Stimulated activated CD8-positive, alpha-beta memory T cell treated with anti-CD3 and anti-CD28 coated beads, Interleukin-7, amount 100 ng/mL, for 1 hour (primary cell): ENCODE data around the gene SLC7A4.

Source experiments
- DNase-seq, 2 donors: peaks; one replicate each; pipeline ENCODE4 v3.0.0-alpha.2; 2020; ENCODE audit warnings: low read depth in 2 of 2

Gene SLC7A4

DNA sequence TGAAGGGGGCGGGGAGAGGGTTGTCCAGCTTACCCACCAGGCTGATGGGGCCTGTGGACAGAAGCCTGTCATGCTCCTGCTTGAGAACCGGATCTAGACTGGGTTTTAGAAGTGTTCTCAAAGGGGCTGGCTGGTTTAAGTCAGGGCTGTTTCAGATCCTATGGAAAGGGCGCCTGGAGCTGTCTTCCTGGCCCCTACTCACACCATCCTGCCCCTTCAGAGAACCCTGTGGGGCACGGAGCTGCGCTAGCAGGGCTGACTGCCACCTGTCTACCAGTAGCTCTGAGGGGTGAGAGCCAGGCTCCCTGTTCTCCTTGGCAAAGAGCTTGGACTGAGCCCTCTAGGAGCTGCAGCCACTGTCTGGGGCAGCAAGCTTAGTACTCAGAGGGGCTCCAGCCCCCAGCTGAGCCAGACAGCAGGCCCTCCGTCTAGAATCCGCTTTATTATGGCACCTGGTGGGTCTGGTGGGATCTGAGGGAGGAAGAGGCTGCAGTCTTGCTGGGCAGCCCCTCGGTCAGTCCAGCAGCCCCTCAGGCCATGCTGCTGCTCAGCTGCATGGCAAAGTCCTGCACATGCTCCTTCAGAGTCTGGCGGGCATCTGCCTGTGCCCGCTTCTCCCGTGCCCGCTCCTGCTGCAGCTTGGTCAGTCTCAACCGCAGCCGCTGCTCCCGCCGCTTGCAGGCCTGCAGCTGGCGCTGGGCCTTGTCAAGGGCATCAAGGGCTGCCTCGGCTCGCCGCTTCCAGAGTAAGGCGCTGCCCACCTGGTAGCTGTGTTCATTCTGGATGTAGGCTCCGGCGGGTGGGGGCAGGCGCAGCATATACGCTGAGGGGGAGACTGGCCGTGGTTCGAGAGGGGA lies 32.8 kb downstream of the SLC7A4 start:
- no peak for DNase-seq

DNA sequence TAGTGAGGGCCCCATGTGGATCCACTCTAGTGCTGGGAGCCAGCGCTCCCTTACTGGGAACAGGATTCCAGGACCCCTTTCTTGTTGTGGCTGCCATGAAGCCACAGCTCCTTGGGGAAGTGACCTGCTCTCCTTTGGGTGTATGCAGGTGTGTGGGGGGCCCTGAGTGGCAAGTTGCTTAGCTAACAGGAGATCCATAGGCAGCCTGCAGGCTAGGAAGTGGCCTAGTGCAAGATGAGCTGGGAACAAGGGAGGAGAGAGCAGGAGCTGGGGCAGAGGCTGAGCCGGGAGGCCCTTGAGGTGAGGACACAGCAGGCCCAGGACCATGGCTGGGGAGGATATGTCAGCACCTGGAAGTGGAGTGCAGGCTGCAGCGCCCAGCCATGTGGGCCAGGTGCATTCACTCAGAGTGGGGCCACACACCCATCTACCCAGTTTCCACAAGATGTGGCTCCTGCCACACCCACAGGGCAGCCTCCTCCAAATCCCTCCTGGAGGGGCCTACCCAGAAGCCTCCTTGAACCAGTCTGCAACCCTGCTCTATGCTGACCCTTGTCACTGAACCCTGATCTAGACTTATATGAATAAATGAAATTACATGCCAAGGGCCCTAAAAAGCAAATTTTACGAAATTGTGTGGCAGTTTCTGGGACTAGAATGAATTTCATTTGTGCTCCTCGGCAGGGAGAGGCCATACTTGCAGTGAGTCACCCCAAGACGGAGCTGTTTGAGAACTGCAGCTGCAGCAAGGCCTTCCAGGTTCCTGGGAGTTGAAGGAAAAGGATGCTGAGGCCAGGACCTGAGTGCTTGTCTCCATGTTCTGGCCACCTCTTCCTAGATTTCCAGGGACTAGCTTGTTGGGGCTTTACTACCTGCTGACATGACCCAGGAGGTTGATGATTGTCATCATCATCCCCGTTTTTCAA lies 33.7 kb downstream of the SLC7A4 start:
- no peak for DNase-seq

DNA sequence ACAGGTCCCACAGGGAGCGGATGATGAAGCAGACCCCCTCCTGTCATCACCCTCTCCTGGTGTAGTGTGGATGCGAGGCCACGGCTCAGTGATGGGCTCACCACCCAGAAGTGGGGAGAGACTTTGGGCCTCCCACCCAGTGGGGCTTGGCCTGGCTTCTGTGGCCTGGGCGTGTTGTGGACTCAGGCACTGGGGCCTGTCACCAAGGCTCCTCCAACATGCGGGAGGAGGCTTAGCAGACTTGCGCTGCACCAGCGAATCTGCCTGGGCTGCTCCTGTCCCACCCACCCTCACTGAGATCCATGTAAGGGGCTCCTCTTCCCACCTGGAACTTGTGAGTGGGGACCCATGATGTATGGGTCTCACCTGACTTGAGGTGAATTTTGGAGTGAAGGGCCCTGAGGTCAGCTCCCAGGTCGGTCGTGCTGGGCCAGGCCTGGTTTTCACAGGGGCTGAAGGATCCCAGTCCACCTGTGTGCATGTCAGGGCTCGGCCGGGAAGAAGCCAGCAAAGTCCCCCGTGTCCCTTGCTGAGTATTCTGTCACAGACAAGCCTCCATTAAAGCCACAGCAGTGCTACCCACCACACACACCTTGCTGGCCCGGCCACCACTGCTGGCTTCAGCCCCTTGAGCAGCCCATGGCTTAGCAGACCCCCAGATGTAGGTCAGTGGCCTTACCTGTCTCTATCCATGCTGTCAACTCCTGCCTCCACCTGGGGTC lies 34.7 kb downstream of the SLC7A4 start:
- DNase-seq, result no peak

DNA sequence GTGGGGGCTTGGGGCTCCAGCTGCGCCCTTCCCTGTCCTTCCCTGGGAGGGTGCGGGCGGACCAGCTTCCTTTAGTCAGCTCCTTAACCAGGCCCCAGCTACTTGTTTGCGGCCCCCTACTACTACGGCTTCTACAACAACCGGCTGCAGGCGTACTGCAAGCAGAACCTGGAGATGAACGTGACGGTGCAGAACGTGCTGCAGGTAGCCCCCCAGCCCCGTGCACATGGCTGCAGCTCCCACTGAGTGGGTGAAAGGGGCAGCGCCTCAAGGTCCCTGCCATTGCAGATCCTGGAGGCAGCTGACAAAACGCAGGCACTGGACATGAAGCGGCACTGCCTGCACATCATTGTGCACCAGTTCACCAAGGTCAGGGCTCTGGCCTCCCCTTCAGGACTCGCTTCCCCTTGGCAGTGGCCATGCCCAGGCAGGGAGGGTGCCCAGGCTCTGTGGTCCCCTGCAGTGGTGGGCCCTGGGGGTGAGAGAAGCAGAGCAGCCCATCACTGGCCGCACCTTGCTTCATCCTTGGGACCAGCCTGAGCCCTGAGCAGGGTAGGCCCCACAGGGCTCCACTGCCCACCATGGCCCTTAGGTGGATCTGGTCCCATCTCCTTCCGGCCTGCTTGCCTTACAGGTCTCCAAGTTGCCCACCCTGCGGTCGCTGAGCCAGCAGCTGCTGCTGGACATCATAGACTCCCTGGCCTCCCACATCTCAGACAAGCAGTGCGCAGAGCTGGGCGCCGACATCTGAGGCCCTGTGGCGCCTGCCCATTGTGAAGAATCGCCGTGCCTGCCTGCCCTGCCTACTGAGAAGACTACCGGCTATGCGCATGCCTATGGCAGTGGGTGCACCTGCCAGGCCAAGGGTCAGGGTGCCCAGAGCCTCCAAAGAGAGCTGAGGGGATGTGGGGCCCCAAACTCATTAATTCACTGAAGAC lies 35.5 kb downstream of the SLC7A4 start:
- no peak for DNase-seq

DNA sequence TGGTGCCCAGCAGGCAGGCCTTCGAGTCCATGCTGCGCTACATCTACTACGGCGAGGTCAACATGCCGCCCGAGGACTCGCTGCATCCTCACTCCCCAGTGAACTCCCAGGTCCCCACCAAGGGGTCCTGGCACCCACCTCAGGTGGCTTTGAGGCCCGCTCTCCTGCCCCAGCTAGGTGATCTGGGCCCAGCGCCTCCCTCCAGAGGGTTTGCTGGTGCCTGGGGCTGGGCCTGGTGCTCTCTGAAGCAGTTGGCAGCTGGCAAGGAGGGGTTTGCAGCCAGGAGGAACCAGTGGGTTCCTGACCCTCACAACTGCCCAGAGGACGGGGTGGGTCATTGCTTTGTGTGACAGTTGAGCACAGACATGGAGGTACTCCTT lies 36.3 kb downstream of the SLC7A4 start:
- DNase-seq, result no peak

DNA sequence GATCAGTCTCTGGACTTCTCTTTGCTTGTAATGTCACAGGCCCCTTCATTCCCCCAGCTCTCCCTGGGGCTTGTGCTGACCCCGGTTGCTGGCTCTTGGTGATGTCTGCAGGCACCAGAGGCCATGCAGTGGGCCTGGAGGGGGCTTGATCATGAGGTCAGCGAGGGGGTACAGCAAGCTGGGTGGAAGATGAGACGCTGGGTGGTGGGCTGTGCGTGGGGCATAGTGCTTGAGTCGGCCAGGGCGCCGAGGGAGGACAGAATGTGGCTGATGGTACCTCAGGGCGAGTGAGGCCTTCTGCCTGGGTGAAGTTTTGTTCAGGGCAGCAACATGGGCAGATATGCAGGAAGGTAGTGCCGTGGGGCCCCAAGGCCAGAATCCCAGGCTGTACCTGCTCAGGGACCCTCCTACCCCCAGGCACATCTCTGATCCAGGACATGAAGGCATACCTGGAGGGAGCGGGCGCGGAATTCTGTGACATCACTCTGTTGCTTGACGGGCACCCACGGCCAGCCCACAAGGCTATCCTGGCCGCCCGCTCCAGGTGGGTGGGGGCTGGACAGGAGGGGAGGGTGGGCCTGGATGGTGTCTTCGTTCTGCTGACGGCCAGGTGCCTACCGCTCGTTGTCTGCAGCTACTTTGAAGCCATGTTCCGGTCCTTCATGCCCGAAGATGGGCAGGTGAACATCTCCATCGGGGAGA lies 36.9 kb downstream of the SLC7A4 start:
- no peak for DNase-seq

DNA sequence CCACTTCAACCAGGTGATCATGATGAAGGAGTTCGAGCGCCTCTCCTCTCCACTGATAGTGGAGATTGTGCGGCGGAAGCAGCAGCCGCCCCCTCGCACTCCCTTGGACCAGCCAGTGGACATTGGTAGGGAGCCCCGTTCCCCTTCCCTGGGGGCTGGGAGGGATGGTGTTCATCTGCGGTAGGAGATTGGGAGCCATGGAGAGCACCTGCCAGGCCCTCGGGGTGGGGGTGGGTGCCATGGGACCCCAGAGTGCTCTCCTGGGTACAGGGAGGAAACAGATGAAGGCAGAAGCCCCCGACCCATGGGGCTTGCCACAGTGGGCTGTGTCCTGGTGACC lies 37.5 kb downstream of the SLC7A4 start:
- DNase-seq, result no peak

DNA sequence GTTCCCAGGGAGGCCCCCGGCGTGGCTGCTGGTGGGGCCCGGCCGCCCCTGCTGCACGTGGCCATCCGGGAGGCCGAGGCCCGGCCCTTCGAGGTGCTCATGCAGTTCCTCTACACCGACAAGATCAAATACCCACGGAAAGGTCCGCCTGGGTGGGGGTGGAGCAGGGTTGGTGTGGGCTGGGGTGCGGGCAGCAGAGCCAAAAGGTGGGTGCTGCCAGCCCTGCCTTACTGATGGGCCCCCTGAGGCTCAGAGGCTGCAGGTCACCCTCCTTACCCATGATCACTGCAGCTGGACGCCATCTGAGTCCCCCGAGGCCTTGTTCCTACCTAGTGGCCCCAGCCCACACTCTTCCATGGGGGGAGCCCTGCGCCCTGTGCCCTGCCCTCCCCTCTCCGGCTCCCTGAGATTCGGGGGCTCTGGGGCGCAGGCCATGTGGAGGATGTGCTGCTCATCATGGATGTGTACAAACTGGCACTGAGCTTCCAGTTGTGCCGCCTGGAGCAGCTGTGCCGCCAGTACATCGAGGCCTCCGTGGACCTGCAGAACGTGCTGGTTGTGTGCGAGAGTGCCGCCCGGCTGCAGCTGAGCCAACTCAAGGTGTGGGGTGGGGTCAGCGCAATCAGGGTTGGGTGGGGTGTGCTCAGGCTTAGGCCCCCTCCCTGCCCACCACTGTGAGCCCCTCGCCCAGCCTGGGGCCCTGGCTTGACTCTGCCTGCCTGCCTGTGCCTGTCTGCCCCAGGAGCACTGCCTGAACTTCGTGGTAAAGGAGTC lies 38.0 kb downstream of the SLC7A4 start:
- DNase-seq, result no peak

DNA sequence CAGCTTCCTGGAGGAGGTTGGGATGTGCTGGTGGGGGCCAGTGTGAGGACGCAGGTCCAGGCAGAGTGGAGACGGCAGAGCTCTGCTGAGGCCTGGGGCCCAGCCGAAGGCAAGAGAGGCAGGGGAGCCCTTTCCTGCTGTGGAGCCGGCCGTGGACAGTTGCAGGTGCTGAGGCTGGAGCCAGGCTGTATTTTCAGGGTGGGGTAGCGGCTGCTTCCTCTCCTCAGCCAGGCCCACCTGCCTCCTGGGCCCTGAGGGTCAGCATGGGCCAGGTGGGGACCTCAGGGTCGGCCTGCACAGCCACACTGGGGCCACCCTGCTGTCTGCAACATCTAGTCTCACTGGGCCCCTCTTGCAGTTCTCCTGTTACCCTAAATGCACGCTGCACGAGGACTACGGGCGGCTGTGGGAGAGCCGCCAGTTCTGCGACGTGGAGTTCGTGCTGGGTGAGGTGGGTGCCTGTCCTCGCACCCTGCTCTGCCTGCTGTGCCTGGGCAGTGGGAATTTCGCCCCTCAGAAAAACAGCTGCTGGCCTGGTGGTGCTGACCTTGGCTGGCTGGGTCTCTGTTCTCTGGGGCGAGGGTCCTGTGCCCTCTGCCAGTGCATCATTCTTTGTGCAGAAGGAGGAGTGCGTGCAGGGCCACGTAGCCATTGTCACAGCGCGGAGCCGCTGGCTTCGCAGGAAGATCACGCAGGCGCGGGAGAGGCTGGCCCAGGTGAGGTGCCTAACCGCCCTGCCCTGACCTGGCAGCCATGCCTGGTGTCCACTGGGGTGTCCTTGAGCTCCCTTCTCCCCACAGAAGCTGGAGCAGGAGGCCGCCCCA lies 38.8 kb downstream of the SLC7A4 start:
- no peak for DNase-seq

DNA sequence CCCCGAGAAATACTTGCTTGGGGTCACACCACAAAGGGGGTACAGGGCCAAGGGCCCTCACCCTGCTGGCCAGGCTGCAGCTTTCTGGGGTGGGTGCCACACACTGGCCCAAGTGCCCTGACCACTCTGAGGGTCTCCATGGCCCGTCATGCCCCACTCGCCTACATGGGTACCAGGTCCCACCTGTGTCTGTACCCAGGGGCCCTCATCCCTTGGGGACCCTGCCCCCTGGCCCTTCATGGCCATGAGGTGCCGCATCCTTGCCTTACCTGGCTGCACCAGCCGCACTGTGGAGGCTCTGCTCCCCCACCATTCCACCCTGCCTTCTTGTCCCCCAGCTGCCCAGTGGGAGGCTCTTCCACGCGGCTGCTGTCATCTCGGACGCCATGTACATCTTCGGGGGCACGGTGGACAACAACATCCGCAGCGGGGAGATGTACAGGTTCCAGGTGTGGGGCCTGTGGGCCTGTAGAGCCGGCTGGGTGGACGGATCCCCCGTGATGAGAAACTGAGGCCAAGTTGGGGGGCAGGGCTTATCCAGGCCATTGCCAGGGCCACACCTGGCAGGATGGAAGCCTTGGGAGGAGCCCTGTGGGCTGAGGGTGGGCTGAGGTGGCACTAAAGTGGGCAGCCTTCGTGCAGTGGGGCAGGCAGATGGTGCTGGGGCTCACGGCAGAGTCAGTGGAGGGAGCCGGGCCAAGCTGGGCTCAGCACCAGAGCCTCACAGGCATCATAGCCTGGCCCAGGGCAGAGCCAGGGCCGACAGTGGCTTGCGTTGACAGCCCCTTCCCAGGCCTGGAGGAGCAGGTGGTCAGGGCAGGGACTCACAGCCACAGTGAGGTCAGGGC lies 39.7 kb downstream of the SLC7A4 start:
- no peak for DNase-seq

DNA sequence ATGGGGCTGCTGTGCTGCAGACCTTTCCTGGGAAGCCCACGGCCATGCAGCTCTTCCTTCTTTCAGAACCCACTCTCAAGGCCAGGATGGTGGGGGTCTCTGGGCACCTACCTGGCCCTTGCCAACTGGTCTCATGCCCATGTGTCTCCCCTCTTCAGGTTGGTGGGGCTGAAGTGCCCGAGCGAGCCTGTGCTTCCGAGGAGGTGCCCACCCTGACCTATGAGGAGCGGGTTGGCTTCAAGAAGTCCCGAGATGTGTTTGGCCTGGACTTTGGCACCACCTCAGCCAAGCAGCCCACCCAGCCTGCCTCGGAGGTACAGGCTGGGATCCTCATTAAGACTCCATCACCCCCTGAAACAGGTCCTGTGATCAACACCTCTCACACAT lies 40.3 kb downstream of the SLC7A4 start:
- DNase-seq, result no peak

DNA sequence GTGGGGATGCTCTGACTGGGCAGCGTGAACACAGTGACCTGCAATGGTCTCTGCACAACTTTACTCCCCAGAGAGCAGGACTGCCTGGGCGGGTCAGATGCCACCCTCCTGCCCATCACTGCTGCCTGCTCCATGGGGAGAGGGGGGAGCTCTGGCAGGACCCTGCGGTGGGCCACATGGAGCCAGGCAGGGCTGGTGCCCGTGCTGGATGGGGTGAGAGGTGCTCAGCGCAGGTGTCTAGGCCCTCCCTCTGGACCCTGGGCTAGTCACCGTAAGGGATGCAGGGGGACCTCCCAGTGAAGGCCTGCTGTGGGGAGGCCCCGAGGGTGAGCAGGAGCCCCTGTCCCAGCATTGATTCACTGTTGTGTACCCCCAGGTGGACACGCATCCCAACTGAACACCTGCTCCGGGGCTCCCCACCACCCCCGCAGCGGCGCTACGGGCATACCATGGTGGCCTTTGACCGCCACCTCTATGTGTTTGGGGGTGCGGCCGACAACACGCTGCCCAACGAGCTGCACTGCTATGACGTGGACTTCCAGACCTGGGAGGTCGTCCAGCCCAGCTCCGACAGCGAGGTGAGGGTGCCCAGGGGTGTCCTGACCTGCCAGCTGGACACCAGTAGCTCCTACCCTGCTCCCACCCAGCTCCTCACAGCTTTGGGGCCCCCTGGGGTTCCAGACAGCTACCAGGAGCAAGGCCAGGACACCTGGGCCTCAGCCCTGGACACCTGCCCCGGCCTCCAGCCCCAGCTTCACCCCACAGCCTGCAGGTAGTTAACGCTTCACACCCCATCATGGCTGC lies 40.9 kb downstream of the SLC7A4 start:
- no peak for DNase-seq

DNA sequence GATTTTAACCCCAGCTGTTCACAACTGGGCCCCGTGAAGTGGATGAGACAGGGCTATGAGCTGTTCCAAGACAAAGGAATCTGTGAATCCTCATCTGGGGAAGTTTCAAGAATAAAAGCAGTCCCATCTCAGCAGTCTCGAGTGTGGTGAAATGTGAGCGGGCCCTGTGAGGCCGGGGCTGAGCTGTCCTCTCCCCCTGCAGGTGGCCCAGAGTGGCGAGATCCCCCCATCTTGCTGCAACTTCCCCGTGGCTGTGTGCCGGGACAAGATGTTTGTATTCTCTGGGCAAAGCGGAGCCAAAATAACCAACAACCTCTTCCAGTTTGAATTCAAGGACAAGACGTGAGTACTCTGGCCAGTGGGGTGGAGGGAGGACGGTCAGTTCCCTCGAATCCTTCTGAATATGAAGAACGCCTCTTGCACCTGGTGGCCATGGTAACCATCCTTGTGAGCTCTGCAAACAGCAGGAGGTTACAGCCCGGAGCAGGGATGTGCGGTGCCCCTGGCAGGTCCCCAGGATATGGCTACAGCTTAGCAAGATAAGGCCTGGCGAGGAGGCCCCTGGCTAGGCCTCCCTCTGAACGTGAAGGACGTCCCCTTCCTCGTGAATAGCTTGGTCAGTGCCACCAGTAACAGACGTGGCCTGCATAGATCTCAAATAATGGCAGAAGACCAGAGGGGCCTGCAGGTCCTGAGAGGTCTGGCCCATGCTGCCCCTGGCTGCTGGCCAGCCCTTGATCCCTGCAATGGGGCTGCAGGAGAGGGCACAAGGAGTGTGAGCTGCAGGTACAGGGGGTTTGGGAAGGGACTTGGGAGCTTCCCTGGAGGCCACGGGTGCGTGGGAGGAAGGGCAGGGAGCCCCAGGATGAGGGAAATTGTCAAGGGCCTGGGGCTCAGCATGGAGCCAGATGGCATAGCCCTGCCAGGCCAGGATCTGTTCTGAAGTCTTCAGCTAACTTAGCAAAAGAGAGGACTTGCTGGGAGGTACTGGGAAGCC lies 41.9 kb downstream of the SLC7A4 start:
- no peak for DNase-seq

DNA sequence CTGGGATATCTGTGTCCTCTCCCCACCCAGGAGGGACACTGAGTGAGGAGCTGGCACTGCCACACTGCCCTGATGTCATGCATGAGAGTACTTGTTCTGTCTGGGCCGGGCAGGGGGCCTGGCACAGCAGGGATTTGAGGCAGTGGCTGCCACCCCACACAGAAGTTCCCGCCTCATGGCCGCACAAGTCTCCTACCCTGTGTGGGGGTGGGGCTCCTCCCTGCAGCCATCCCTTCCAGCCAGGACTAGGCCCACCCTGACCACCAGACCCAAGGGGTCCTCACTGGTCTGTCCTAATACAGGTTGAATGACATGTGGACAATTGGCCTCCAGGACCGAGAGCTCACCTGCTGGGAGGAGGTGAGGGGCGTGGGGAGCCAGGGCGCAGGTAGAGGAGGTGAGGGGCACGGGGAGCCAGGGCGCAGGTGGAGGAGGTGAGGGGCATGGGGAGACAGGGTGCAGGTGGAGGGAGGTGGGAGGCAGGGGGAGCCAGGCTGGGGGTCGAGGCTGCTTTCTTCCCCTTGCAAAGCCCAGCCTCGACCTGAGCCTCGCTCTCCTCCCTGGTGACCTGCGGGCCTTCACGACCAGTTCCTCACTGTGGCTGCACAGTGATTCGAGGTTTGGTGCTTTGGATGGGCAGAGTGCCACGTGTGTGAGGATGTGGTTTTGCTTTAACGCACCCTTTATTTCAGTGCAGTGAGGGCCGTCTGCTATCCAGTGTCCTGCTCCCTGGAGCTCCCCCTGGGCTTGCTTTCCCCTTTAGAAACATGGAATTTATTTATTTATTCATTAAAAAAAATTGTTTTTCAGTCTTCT lies 42.8 kb downstream of the SLC7A4 start:
- DNase-seq, result no peak
